ENCODE measurements around the gene OPTC.

- no peak for TF ChIP-seq JUN (IDR thresholded peaks at IDR 0.05; ENCODE audit: low read depth, low read length)
- TF ChIP-seq, protein P1, sequence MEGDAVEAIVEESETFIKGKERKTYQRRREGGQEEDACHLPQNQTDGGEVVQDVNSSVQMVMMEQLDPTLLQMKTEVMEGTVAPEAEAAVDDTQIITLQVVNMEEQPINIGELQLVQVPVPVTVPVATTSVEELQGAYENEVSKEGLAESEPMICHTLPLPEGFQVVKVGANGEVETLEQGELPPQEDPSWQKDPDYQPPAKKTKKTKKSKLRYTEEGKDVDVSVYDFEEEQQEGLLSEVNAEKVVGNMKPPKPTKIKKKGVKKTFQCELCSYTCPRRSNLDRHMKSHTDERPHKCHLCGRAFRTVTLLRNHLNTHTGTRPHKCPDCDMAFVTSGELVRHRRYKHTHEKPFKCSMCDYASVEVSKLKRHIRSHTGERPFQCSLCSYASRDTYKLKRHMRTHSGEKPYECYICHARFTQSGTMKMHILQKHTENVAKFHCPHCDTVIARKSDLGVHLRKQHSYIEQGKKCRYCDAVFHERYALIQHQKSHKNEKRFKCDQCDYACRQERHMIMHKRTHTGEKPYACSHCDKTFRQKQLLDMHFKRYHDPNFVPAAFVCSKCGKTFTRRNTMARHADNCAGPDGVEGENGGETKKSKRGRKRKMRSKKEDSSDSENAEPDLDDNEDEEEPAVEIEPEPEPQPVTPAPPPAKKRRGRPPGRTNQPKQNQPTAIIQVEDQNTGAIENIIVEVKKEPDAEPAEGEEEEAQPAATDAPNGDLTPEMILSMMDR (IDR thresholded peaks at IDR 0.05; ENCODE audit: control extremely low read depth in 1 of 3, insufficient read depth in 1 of 3, low read depth in 1 of 3, low read length in 3 of 3), result no peak
- TF ChIP-seq SRF (IDR thresholded peaks at IDR 0.05; ENCODE audit: low read depth, low read length), result no peak
- TF ChIP-seq CHD7 (IDR thresholded peaks at IDR 0.05; ENCODE audit: insufficient replicate concordance, low read length), result no peak
- no peak for TF ChIP-seq FOSL1 (IDR thresholded peaks at IDR 0.05; ENCODE audit: insufficient read depth, low read depth, low read length)
These were observed 5.8 kb downstream of the OPTC start for GRCh38 chr1:203499643-203500278.
